Fibroblast of the aortic adventitia (primary cell): ENCODE data around the gene CRNKL1. TPM values are rescaled to one million over a fixed set of nuclear protein-coding genes. Genes with fewer than 3 reads are reported as not detected.
A peak's percentile ranks its signal among the peaks of the same experiment; 100 is the strongest.

Experiments
- DNase-seq: peaks from one replicate; pipeline ENCODE4 v3.0.0-alpha.2; 2010; ENCODE audit warnings: low read depth
- H3K4me3 ChIP-seq: 2 replicates; pipeline ENCODE4 v1.5.1; 2011; ENCODE audit warnings: low read depth, mild to moderate bottlenecking, control low read depth, low read length, moderate library complexity
- total RNA-seq: library from RNA; depleted of rRNA; stranded (reverse); fragments of >200 nt; gene quantifications from 2 replicates; pipeline ENCODE4 v1.2.3, GENCODE V29; 2012; ENCODE audit warnings: low replicate concordance
- TF ChIP-seq, protein P1 (sequence below): IDR thresholded peaks from 2 replicates; pipeline ENCODE4 v1.5.1; 2011; ENCODE audit warnings: mild to moderate bottlenecking, low read length, control low read depth, inconsistent platforms; ENCODE audit not compliant: insufficient read depth

The CRNKL1 gene
- total RNA-seq, 1 donor, result 31.2 TPM

GRCh38 chr20:20012541-20012940 lies 39.7 kb downstream of the CRNKL1 start:
- TF ChIP-seq, protein P1, sequence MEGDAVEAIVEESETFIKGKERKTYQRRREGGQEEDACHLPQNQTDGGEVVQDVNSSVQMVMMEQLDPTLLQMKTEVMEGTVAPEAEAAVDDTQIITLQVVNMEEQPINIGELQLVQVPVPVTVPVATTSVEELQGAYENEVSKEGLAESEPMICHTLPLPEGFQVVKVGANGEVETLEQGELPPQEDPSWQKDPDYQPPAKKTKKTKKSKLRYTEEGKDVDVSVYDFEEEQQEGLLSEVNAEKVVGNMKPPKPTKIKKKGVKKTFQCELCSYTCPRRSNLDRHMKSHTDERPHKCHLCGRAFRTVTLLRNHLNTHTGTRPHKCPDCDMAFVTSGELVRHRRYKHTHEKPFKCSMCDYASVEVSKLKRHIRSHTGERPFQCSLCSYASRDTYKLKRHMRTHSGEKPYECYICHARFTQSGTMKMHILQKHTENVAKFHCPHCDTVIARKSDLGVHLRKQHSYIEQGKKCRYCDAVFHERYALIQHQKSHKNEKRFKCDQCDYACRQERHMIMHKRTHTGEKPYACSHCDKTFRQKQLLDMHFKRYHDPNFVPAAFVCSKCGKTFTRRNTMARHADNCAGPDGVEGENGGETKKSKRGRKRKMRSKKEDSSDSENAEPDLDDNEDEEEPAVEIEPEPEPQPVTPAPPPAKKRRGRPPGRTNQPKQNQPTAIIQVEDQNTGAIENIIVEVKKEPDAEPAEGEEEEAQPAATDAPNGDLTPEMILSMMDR, result no peak
- no peak for DNase-seq
- no peak overlapping the region for H3K4me3 ChIP-seq

GRCh38 chr20:20010639-20011500 lies 41.4 kb downstream of the CRNKL1 start:
- TF ChIP-seq, protein P1, result no peak
- peak; percentile 25 for DNase-seq
- no peak overlapping the region for H3K4me3 ChIP-seq

DNA sequence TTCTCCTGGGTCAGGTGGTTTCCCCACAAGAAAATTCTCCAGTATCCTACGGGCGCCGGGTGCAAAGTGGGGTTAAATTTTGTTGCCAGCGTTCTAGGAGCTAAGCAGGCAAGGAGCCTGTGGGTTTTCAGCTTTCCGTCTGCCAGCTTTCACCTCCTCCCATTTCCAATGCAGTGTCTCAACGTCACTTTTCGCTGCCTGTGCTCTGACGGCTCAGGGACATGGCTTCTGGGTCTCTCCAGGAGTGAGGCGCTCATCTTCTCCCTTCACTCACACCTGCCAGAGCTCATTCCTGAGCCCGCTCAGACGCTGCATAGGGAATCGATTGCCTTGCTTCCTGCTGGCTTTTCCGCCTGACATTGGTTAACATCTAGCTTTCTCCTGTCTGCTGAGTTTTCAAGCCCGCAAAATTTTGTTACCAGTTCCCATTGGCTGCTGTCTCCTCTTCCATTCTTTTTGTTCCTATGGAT lies 42.4 kb downstream of the CRNKL1 start:
- H3K4me3 ChIP-seq, result no peak overlapping the region
- TF ChIP-seq, protein P1, result no peak
- no peak for DNase-seq

GRCh38 chr20:20005342-20005741 lies 46.9 kb downstream of the CRNKL1 start:
- no peak overlapping the region for H3K4me3 ChIP-seq
- TF ChIP-seq, protein P1, result no peak
- DNase-seq, result no peak

- peak overlapping the region; percentile 40 for H3K4me3 ChIP-seq
- DNase-seq, result peak; percentile 41
Observed at GRCh38 chr20:20003955-20004322, 48.3 kb downstream of the CRNKL1 start.

GRCh38 chr20:20003031-20003954 lies 49.0 kb downstream of the CRNKL1 start:
- DNase-seq, result peak; percentile 59
- TF ChIP-seq, protein P1, result no peak
- H3K4me3 ChIP-seq, result peak overlapping the region; percentile 40
